ENCODE measurements around the gene PIK3R1.
"Not testable (repeated sequence)": the region's sequence is repeated elsewhere in the genome, so short reads cannot be mapped to it uniquely, and the experiment has no call there.

The PIK3R1 gene

GRCh38 chr5:68230285-68230684 lies 14.7 kb downstream of the PIK3R1 start:
- H3K4me3 Mint-ChIP-seq = no peak overlapping the region
- no peak for DNase-seq
- no peak for ATAC-seq
- H3K27me3 Mint-ChIP-seq = no peaks in the 10 kb centered on the region
- peak overlapping the region in 1 of 2 donors; percentile 13 for H3K27ac Mint-ChIP-seq
- no peaks in the 10 kb centered on the region for H3K9me3 Mint-ChIP-seq
- peaks cover 83% of the 10 kb centered on the region for H3K4me1 Mint-ChIP-seq

GRCh38 chr5:68231414-68232076 lies 16.0 kb downstream of the PIK3R1 start:
- H3K4me3 Mint-ChIP-seq = no peak overlapping the region
- peaks cover 76% of the 10 kb centered on the region for H3K4me1 Mint-ChIP-seq
- ATAC-seq = no peak
- H3K9me3 Mint-ChIP-seq = no peaks in the 10 kb centered on the region
- no peak for DNase-seq
- no peaks in the 10 kb centered on the region for H3K27me3 Mint-ChIP-seq
- H3K27ac Mint-ChIP-seq = no peak overlapping the region

GRCh38 chr5:68232277-68232676 lies 16.7 kb downstream of the PIK3R1 start:
- ATAC-seq (no peak), DNase-seq (no peak)
- no peak overlapping the region for H3K27ac Mint-ChIP-seq
- no peaks in the 10 kb centered on the region for H3K27me3 Mint-ChIP-seq
- H3K9me3 Mint-ChIP-seq = no peaks in the 10 kb centered on the region
- H3K4me3 Mint-ChIP-seq = no peak overlapping the region
- peaks cover 73% of the 10 kb centered on the region for H3K4me1 Mint-ChIP-seq

- Mint-ChIP-seq H3K9me3 (no peaks in the 10 kb centered on the region), H3K4me3 (no peak overlapping the region), H3K27ac (no peak overlapping the region), H3K27me3 (no peaks in the 10 kb centered on the region), H3K4me1 (peaks cover 73% of the 10 kb centered on the region)
- no peak for ATAC-seq
- no peak for DNase-seq
Measured at GRCh38 chr5:68233075-68233474, 17.5 kb downstream of the PIK3R1 start.

GRCh38 chr5:68235229-68235628 lies 19.7 kb downstream of the PIK3R1 start:
- H3K9me3 Mint-ChIP-seq, ATAC-seq, H3K27ac Mint-ChIP-seq, DNase-seq, H3K27me3 Mint-ChIP-seq, H3K4me3 Mint-ChIP-seq: not testable (repeated sequence)
- H3K4me1 Mint-ChIP-seq = peaks cover 73% of the 10 kb centered on the region

GRCh38 chr5:68237715-68238114 lies 22.2 kb downstream of the PIK3R1 start:
- peaks cover 74% of the 10 kb centered on the region for H3K4me1 Mint-ChIP-seq
- H3K27me3 Mint-ChIP-seq = no peaks in the 10 kb centered on the region
- ATAC-seq (no peak), DNase-seq (no peak)
- H3K9me3 Mint-ChIP-seq = no peaks in the 10 kb centered on the region
- H3K27ac Mint-ChIP-seq = peak overlapping the region; percentile 35 to 64
- H3K4me3 Mint-ChIP-seq = peak overlapping the region in 1 of 2 donors; percentile 10

GRCh38 chr5:68239487-68239886 lies 23.9 kb downstream of the PIK3R1 start:
- peaks cover 78% of the 10 kb centered on the region for H3K4me1 Mint-ChIP-seq
- peak overlapping the region; percentile 67 to 74 for H3K4me3 Mint-ChIP-seq
- peak overlapping the region; percentile 89 to 92 for H3K27ac Mint-ChIP-seq
- H3K9me3 Mint-ChIP-seq = no peaks in the 10 kb centered on the region
- DNase-seq (peak; percentile 68 to 82), ATAC-seq (peak; percentile 99)
- no peaks in the 10 kb centered on the region for H3K27me3 Mint-ChIP-seq

- peaks cover 80% of the 10 kb centered on the region for H3K4me1 Mint-ChIP-seq
- peak overlapping the region in 1 of 2 donors; percentile 50 for H3K27ac Mint-ChIP-seq
- no peaks in the 10 kb centered on the region for H3K27me3 Mint-ChIP-seq
- DNase-seq (no peak), ATAC-seq (peak; percentile 43)
- no peaks in the 10 kb centered on the region for H3K9me3 Mint-ChIP-seq
- peak overlapping the region; percentile 60 to 63 for H3K4me3 Mint-ChIP-seq
Measured at GRCh38 chr5:68240202-68240601, 24.6 kb downstream of the PIK3R1 start.

- ATAC-seq = no peak
- Mint-ChIP-seq H3K27me3 (no peaks in the 10 kb centered on the region), H3K27ac (peak overlapping the region in 1 of 2 donors; percentile 84), H3K4me3 (peak overlapping the region; percentile 60 to 63), H3K9me3 (no peaks in the 10 kb centered on the region), H3K4me1 (peaks cover 86% of the 10 kb centered on the region)
- DNase-seq = no peak
Measured at GRCh38 chr5:68240771-68241170, 25.2 kb downstream of the PIK3R1 start.

GRCh38 chr5:68242743-68243142 lies 27.2 kb downstream of the PIK3R1 start:
- Mint-ChIP-seq H3K9me3 (no peaks in the 10 kb centered on the region), H3K4me3 (peak overlapping the region; percentile 49 to 68), H3K27ac (peak overlapping the region; percentile 59 to 90), H3K27me3 (no peaks in the 10 kb centered on the region), H3K4me1 (peaks cover 88% of the 10 kb centered on the region)
- DNase-seq = no peak
- ATAC-seq = no peak

- no peak for DNase-seq
- no peaks in the 10 kb centered on the region for H3K9me3 Mint-ChIP-seq
- H3K4me1 Mint-ChIP-seq = peaks cover 84% of the 10 kb centered on the region
- peak overlapping the region; percentile 68 to 90 for H3K27ac Mint-ChIP-seq
- no peaks in the 10 kb centered on the region for H3K27me3 Mint-ChIP-seq
- ATAC-seq = no peak
- H3K4me3 Mint-ChIP-seq = peak overlapping the region; percentile 49 to 68
Measured at GRCh38 chr5:68243251-68243650, 27.7 kb downstream of the PIK3R1 start.

GRCh38 chr5:68243681-68244080 lies 28.1 kb downstream of the PIK3R1 start:
- no peaks in the 10 kb centered on the region for H3K27me3 Mint-ChIP-seq
- H3K27ac Mint-ChIP-seq = peak overlapping the region; percentile 68 to 90
- DNase-seq (no peak), ATAC-seq (no peak)
- peaks cover 84% of the 10 kb centered on the region for H3K4me1 Mint-ChIP-seq
- peak overlapping the region; percentile 49 to 68 for H3K4me3 Mint-ChIP-seq
- no peaks in the 10 kb centered on the region for H3K9me3 Mint-ChIP-seq

GRCh38 chr5:68245319-68245718 lies 29.8 kb downstream of the PIK3R1 start:
- DNase-seq (no peak), ATAC-seq (no peak)
- H3K9me3 Mint-ChIP-seq = no peaks in the 10 kb centered on the region
- peaks cover 89% of the 10 kb centered on the region for H3K4me1 Mint-ChIP-seq
- no peak overlapping the region for H3K4me3 Mint-ChIP-seq
- H3K27me3 Mint-ChIP-seq = no peaks in the 10 kb centered on the region
- H3K27ac Mint-ChIP-seq = no peak overlapping the region

GRCh38 chr5:68246802-68247201 lies 31.2 kb downstream of the PIK3R1 start:
- Mint-ChIP-seq H3K27ac (no peak overlapping the region), H3K4me1 (peaks cover 88% of the 10 kb centered on the region), H3K9me3 (no peaks in the 10 kb centered on the region), H3K4me3 (no peak overlapping the region), H3K27me3 (no peaks in the 10 kb centered on the region)
- DNase-seq (no peak), ATAC-seq (no peak)

- Mint-ChIP-seq H3K27ac (no peak overlapping the region), H3K9me3 (no peaks in the 10 kb centered on the region), H3K27me3 (no peaks in the 10 kb centered on the region), H3K4me1 (peaks cover 88% of the 10 kb centered on the region), H3K4me3 (no peak overlapping the region)
- ATAC-seq (no peak), DNase-seq (no peak)
Measured at GRCh38 chr5:68247627-68248026, 32.1 kb downstream of the PIK3R1 start.

- Mint-ChIP-seq H3K27me3 (no peaks in the 10 kb centered on the region), H3K4me1 (peaks cover 84% of the 10 kb centered on the region), H3K9me3 (no peaks in the 10 kb centered on the region), H3K4me3 (no peak overlapping the region), H3K27ac (no peak overlapping the region)
- no peak for ATAC-seq
- DNase-seq = no peak
Measured at GRCh38 chr5:68248896-68249295, 33.3 kb downstream of the PIK3R1 start.

GRCh38 chr5:68249520-68249919 lies 34.0 kb downstream of the PIK3R1 start:
- H3K27me3 Mint-ChIP-seq = no peaks in the 10 kb centered on the region
- H3K27ac Mint-ChIP-seq = no peak overlapping the region
- DNase-seq (no peak), ATAC-seq (no peak)
- no peaks in the 10 kb centered on the region for H3K9me3 Mint-ChIP-seq
- H3K4me3 Mint-ChIP-seq = no peak overlapping the region
- H3K4me1 Mint-ChIP-seq = peaks cover 84% of the 10 kb centered on the region
